ENCODE measurements around the gene SNN. TPM values are rescaled to one million over a fixed set of nuclear protein-coding genes. Genes with fewer than 3 reads are reported as not detected.

The SNN gene
- total and polyA plus RNA-seq, 2 donors (not counting 1 experiment from before 2014, with no cell fraction given), result 55.4 to 63.3 TPM

GRCh38 chr16:11635113-11635652 lies 33.1 kb upstream of the SNN start:
- Histone ChIP-seq H3K4me3 (ENCODE audit: control extremely low read depth in 1 of 5, extremely low read depth in 1 of 5, insufficient read depth in 1 of 5, low read depth in 2 of 5, low read length in 4 of 5) (no peak overlapping the region), H2AFZ (ENCODE audit: insufficient read depth, low read depth, low read length, poor library complexity, severe bottlenecking) (no peak overlapping the region), H3K79me2 (ENCODE audit: control insufficient read depth, insufficient read depth, low read length) (no peaks in the 10 kb centered on the region), H3K9me3 (ENCODE audit: control extremely low read depth in 1 of 3, control insufficient read depth in 2 of 3, insufficient read depth in 1 of 3, low read length in 2 of 3) (no peaks in the 10 kb centered on the region), H3K27me3 (replicated peaks in 1 of 4; ENCODE audit: control extremely low read depth in 1 of 4, control insufficient read depth in 3 of 4, insufficient read depth in 4 of 4, low read length in 3 of 4) (no peaks in the 10 kb centered on the region), H3K4me1 (ENCODE audit: control insufficient read depth in 2 of 2, insufficient read depth in 2 of 2, low read length in 2 of 2) (peaks cover 9 to 19% of the 10 kb centered on the region in 2 donors), H3K36me3 (replicated peaks in 1 of 2; ENCODE audit: control extremely low read depth in 1 of 2, control insufficient read depth in 1 of 2, extremely low read depth in 1 of 2, insufficient read depth in 2 of 2, low read length in 1 of 2) (no peaks in the 10 kb centered on the region), H3K9ac (ENCODE audit: low read length) (no peak overlapping the region), H3K4me2 (replicated peaks; ENCODE audit: low read depth, low read length, poor library complexity, severe bottlenecking) (no peak overlapping the region), H4K20me1 (ENCODE audit: control insufficient read depth, insufficient read depth, low read length, poor library complexity, severe bottlenecking) (no peaks in the 10 kb centered on the region), H3K27ac (ENCODE audit: low read length in 2 of 2) (no peak overlapping the region)
- intact Hi-C loops (cut with micrococcal nuclease), result no loop called here
- Mint-ChIP-seq H3K9me3 (ENCODE audit: insufficient read depth) (no peaks in the 10 kb centered on the region), H3K27me3 (no peaks in the 10 kb centered on the region), H3K4me1 (peaks cover 16% of the 10 kb centered on the region), H3K27ac (no peak overlapping the region), H3K4me3 (no peak overlapping the region)
- ChIA-PET POLR2A (no interaction called here), CTCF (interaction anchor here (0.6 to 1.4 kb wide), 3 partner anchors 16 to 103 kb away, joined by 3 to 4 read pairs (median 3); no protein-coding TSS in a partner anchor)
- ATAC-seq (ENCODE audit: low read depth) (no peak), DNase-seq (no peak)
- TF ChIP-seq, protein P1, sequence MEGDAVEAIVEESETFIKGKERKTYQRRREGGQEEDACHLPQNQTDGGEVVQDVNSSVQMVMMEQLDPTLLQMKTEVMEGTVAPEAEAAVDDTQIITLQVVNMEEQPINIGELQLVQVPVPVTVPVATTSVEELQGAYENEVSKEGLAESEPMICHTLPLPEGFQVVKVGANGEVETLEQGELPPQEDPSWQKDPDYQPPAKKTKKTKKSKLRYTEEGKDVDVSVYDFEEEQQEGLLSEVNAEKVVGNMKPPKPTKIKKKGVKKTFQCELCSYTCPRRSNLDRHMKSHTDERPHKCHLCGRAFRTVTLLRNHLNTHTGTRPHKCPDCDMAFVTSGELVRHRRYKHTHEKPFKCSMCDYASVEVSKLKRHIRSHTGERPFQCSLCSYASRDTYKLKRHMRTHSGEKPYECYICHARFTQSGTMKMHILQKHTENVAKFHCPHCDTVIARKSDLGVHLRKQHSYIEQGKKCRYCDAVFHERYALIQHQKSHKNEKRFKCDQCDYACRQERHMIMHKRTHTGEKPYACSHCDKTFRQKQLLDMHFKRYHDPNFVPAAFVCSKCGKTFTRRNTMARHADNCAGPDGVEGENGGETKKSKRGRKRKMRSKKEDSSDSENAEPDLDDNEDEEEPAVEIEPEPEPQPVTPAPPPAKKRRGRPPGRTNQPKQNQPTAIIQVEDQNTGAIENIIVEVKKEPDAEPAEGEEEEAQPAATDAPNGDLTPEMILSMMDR (IDR thresholded peaks at IDR 0.05), result no peak
- TF ChIP-seq EZH2 (IDR thresholded peaks at IDR 0.05; ENCODE audit: borderline replicate concordance, insufficient read depth, low read depth, low read length, poor library complexity, severe bottlenecking), result no peak
- WGBS (ENCODE audit: insufficient coverage), result 97% methylated on average over 10 of the region's 10 CpGs

DNA sequence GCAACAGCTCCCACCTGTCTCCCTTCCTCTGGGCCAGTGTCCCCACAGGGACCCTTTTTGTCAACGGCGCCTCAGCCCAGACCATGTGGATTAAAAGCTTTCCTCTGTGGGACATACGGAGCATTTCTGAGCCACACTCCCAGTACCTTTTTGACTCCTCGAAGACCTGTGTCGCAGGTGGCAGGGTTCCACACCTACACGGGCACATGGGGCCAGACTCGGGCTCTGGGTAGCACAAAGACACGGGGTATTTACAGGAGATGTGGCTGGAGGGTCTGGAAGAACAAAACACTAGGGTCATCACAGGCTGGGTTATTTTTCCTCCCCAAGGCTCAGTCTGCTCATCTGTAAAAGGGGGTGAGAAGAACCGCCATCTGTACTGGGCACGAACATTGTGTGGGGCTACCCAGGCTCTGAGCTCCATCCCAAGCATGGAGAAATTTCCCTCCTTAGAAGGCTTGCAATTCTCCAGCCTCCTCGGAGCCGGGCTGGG lies 32.5 kb upstream of the SNN start:
- ATAC-seq (ENCODE audit: low read depth) (no peak), DNase-seq (no peak)
- Histone ChIP-seq H3K9ac (ENCODE audit: low read length) (no peak overlapping the region), H3K4me3 (ENCODE audit: control extremely low read depth in 1 of 5, extremely low read depth in 1 of 5, insufficient read depth in 1 of 5, low read depth in 2 of 5, low read length in 4 of 5) (no peak overlapping the region), H3K27ac (ENCODE audit: low read length in 2 of 2) (no peak overlapping the region), H3K4me1 (ENCODE audit: control insufficient read depth in 2 of 2, insufficient read depth in 2 of 2, low read length in 2 of 2) (peaks cover 4 to 14% of the 10 kb centered on the region in 2 donors), H3K4me2 (replicated peaks; ENCODE audit: low read depth, low read length, poor library complexity, severe bottlenecking) (no peak overlapping the region), H3K9me3 (ENCODE audit: control extremely low read depth in 1 of 3, control insufficient read depth in 2 of 3, insufficient read depth in 1 of 3, low read length in 2 of 3) (no peaks in the 10 kb centered on the region), H3K36me3 (replicated peaks in 1 of 2; ENCODE audit: control extremely low read depth in 1 of 2, control insufficient read depth in 1 of 2, extremely low read depth in 1 of 2, insufficient read depth in 2 of 2, low read length in 1 of 2) (no peaks in the 10 kb centered on the region), H3K79me2 (ENCODE audit: control insufficient read depth, insufficient read depth, low read length) (no peaks in the 10 kb centered on the region), H2AFZ (ENCODE audit: insufficient read depth, low read depth, low read length, poor library complexity, severe bottlenecking) (no peak overlapping the region), H3K27me3 (replicated peaks in 1 of 4; ENCODE audit: control extremely low read depth in 1 of 4, control insufficient read depth in 3 of 4, insufficient read depth in 4 of 4, low read length in 3 of 4) (no peaks in the 10 kb centered on the region), H4K20me1 (ENCODE audit: control insufficient read depth, insufficient read depth, low read length, poor library complexity, severe bottlenecking) (no peaks in the 10 kb centered on the region)
- no peaks in the 10 kb centered on the region for H3K9me3 Mint-ChIP-seq (ENCODE audit: insufficient read depth)
- ChIA-PET CTCF (interaction anchor here (0.6 to 2.1 kb wide), 3 partner anchors 16 to 104 kb away, joined by 3 to 7 read pairs (median 4); no protein-coding TSS in a partner anchor), POLR2A (no interaction called here)
- H3K27me3 Mint-ChIP-seq, result no peaks in the 10 kb centered on the region
- TF ChIP-seq, protein P1 (IDR thresholded peaks at IDR 0.05), result no peak
- no peak for TF ChIP-seq EZH2 (IDR thresholded peaks at IDR 0.05; ENCODE audit: borderline replicate concordance, insufficient read depth, low read depth, low read length, poor library complexity, severe bottlenecking)
- H3K4me1 Mint-ChIP-seq, result peaks cover 12% of the 10 kb centered on the region
- no peak overlapping the region for H3K27ac Mint-ChIP-seq
- 96% methylated on average over 9 of the region's 12 CpGs for WGBS (ENCODE audit: insufficient coverage)
- intact Hi-C loops (cut with micrococcal nuclease), result no loop called here
- H3K4me3 Mint-ChIP-seq, result no peak overlapping the region

Measured in B cell (primary cell).